Measurements from ENCODE around the gene MPHOSPH9. TPM values are rescaled to one million over a fixed set of nuclear protein-coding genes. Genes with fewer than 3 reads are reported as not detected.

Gene MPHOSPH9
- total RNA-seq, 6 experiments from 2014 or later, result 20.7 to 28.6 (median 24.4) TPM

DNA sequence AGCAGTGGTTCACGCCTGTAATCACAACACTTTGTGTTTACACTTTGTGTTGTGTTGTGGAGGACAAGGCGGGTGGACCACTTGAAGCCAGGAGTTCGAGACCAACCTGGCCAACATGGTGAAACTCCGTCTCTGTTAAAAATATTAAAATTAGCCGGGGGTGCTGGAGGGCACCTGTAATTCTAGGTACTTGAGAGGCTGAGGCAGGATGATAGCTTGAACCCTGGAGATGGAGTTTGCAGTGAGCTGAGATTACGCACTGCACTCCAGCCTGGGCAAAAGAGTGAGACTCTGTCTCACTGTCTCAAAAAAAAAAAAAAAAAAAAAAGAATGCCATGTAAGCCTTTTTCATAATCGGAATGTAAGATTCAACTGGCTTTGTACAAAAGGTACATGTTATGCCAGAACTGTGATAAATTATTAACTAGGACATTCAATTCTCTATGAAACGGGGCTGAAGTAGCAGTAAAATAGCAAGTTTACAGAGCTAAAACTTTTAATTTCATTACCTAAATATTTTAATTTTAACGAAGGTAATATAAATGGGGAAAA is 68.2 kb downstream of the MPHOSPH9 start:
- no peak for DNase-seq
- Mint-ChIP-seq H3K27ac (no peak overlapping the region), H3K9me3 (no peaks in the 10 kb centered on the region), H3K4me3 (no peak overlapping the region), H3K36me3 (ENCODE audit: low read depth) (peaks cover 10% of the 10 kb centered on the region), H3K4me1 (ENCODE audit: low read depth) (no peaks in the 10 kb centered on the region), H3K27me3 (ENCODE audit: insufficient read depth) (no peaks in the 10 kb centered on the region; the same call in 1 of the 2 replicates)
- TF ChIP-seq, protein P1, sequence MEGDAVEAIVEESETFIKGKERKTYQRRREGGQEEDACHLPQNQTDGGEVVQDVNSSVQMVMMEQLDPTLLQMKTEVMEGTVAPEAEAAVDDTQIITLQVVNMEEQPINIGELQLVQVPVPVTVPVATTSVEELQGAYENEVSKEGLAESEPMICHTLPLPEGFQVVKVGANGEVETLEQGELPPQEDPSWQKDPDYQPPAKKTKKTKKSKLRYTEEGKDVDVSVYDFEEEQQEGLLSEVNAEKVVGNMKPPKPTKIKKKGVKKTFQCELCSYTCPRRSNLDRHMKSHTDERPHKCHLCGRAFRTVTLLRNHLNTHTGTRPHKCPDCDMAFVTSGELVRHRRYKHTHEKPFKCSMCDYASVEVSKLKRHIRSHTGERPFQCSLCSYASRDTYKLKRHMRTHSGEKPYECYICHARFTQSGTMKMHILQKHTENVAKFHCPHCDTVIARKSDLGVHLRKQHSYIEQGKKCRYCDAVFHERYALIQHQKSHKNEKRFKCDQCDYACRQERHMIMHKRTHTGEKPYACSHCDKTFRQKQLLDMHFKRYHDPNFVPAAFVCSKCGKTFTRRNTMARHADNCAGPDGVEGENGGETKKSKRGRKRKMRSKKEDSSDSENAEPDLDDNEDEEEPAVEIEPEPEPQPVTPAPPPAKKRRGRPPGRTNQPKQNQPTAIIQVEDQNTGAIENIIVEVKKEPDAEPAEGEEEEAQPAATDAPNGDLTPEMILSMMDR (IDR thresholded peaks at IDR 0.05), result no peak

DNA sequence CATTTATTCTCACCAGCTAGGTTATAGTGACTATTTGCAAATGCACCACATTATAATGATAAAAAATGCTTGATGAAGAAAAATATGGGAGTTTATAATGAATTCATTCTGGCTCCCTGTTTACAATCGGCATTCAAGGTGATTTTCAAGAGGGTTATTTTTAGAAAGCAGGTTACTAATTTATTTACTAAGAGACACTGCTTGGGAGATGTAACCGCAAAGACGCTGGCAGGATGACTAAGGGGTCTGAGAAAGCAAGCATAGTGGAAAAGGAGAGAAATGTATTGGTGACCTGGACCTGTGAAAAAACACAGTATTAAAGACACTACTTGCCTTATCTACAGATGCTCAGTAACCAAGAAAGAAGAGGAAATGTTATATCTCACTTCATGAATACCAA is 68.7 kb downstream of the MPHOSPH9 start:
- peaks cover 10% of the 10 kb centered on the region for H3K36me3 Mint-ChIP-seq (ENCODE audit: low read depth)

DNA sequence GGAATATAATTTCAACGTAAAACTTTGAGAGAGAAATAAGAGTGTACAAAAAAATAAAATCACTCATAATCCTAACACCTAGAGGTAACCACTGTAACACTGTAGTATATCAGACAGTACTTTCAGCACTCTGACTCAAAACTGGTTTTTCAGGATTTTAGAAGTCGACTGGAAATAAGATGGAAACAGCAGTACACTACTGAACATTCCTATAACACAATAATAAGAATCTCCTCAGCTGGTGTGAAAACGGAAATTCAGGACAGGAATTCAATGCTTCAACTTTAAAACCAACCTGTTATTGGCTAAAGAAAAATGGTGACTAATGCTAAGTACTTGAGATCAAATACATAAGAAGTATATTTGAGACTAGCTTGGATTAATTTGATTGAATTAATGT is 69.7 kb downstream of the MPHOSPH9 start:
- H3K4me3 Mint-ChIP-seq, result no peak overlapping the region
- H3K27ac Mint-ChIP-seq, result no peak overlapping the region
- no peak for DNase-seq
- H3K27me3 Mint-ChIP-seq (ENCODE audit: insufficient read depth), result no peaks in the 10 kb centered on the region; the same call in 1 of the 2 replicates
- H3K4me1 Mint-ChIP-seq (ENCODE audit: low read depth), result no peaks in the 10 kb centered on the region
- H3K36me3 Mint-ChIP-seq (ENCODE audit: low read depth), result peaks cover 10% of the 10 kb centered on the region
- TF ChIP-seq, protein P1 (IDR thresholded peaks at IDR 0.05), result no peak
- no peaks in the 10 kb centered on the region for H3K9me3 Mint-ChIP-seq

More for the DNA sequence above, 68.7 kb downstream of the MPHOSPH9 start:
- DNase-seq, result no peak
- Mint-ChIP-seq H3K4me3 (no peak overlapping the region), H3K4me1 (ENCODE audit: low read depth) (no peaks in the 10 kb centered on the region), H3K27me3 (ENCODE audit: insufficient read depth) (no peaks in the 10 kb centered on the region; the same call in 1 of the 2 replicates), H3K9me3 (no peaks in the 10 kb centered on the region), H3K27ac (no peak overlapping the region)
- TF ChIP-seq, protein P1 (IDR thresholded peaks at IDR 0.05), result no peak

DNA sequence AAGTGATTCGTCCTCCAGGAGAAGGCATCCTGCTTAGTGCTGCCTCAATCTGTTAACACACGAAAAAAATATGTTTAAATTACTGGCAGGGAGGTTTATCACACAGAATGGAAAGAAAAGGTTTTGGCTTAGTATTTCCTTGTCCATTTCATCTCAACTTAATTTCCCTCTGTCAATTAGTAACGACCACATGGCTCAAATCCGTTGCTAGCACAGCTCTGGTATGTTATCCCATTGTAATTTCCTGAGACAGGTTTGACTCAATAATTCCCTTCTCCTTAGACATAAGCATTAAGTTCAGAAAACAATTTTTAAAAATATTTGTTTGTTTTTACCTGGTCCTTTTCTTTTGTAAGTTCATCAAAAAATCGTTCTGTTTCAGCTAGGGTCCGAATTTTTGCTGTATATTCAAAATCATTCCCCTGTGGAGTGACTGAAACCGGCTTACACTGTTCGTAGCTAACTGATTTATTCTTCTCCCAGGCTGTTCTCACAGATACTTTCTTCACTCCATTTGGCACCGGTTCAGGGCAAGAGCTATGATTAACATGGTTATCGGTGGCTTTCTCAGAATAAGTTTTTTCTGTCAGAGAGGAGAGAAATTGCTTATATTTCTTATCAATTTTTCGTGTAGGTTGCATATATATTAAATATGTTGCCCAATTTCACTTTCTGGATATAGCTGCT is 72.0 kb downstream of the MPHOSPH9 start:
- no peaks in the 10 kb centered on the region for H3K9me3 Mint-ChIP-seq
- no peak for DNase-seq
- H3K36me3 Mint-ChIP-seq (ENCODE audit: low read depth), result peaks cover 10% of the 10 kb centered on the region
- no peaks in the 10 kb centered on the region for H3K4me1 Mint-ChIP-seq (ENCODE audit: low read depth)
- TF ChIP-seq, protein P1 (IDR thresholded peaks at IDR 0.05), result no peak
- no peak overlapping the region for H3K4me3 Mint-ChIP-seq
- no peaks in the 10 kb centered on the region for H3K27me3 Mint-ChIP-seq (ENCODE audit: insufficient read depth)
- no peak overlapping the region for H3K27ac Mint-ChIP-seq

DNA sequence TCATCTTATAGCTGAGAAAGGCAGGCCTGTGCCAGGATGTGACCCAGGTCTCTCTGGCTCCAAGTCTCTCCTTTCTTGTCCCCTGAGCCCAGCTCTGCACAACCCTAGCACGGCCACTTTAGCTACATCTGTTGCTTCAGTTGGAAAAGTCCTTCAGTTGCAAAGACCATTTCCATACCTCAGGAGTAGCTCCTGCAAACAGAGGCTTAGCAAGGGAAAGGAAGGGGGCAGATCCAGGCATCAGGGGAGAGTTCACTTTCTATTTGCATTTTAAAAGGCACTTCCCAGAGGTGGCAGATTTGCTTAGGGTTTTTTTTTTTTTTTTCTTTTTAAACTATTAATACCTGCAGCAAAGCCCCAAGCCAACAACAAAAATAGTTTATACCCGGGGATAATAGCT is 79.0 kb downstream of the MPHOSPH9 start:
- no peaks in the 10 kb centered on the region; the same call in 1 of the 2 replicates for H3K36me3 Mint-ChIP-seq (ENCODE audit: low read depth)
- no peak overlapping the region for H3K27ac Mint-ChIP-seq
- DNase-seq, result no peak
- TF ChIP-seq, protein P1 (IDR thresholded peaks at IDR 0.05), result no peak
- peaks cover 11% of the 10 kb centered on the region; the same call in 1 of the 2 replicates for H3K27me3 Mint-ChIP-seq (ENCODE audit: insufficient read depth)
- no peaks in the 10 kb centered on the region for H3K9me3 Mint-ChIP-seq
- no peak overlapping the region for H3K4me3 Mint-ChIP-seq
- peaks cover 9% of the 10 kb centered on the region; the same call in 1 of the 2 replicates for H3K4me1 Mint-ChIP-seq (ENCODE audit: low read depth)

All from HFFc6 (cell line).